Natural killer cell (primary cell): ENCODE data around the gene ZNF814. TPM values are rescaled to one million over a fixed set of nuclear protein-coding genes. Genes with fewer than 3 reads are reported as not detected.
"Not testable (repeated sequence)": the region's sequence is repeated elsewhere in the genome, so short reads cannot be mapped to it uniquely, and the experiment has no call there.

ENCODE experiments used
- ATAC-seq, 3 donors: fragments of 150-1000 bp in 2 of 3; fragments of 200-7000 bp in 1 of 3; cut with Tn5 transposase; 1 replicate in 1 of 3; 2 replicates in 2 of 3; pipeline ENCODE4 v1.10.0; 2021; ENCODE audit warnings: mild to moderate bottlenecking in 2 of 3, moderate library complexity in 2 of 3
- DNase-seq, 2 donors: peaks; one replicate each; pipeline versions ENCODE4 v3.0.0 to v3.0.0-alpha.2; 2013 to 2021; ENCODE audit warnings: mixed read lengths in 1 of 2
- H3K27ac ChIP-seq: one replicate; pipeline ENCODE4 v1.5.1; 2013; ENCODE audit warnings: mild to moderate bottlenecking, low read length
- H3K27me3 ChIP-seq: one replicate; pipeline ENCODE4 v1.6.1; 2013; ENCODE audit warnings: low read length; ENCODE audit not compliant: control insufficient read depth, insufficient read depth
- H3K36me3 ChIP-seq: one replicate; pipeline ENCODE4 v1.6.1; 2013; ENCODE audit warnings: low read length; ENCODE audit not compliant: control insufficient read depth, insufficient read depth
- H3K4me1 ChIP-seq: one replicate; pipeline ENCODE4 v1.6.1; 2013; ENCODE audit warnings: low read length; ENCODE audit not compliant: control insufficient read depth, insufficient read depth
- H3K4me3 ChIP-seq: one replicate; pipeline ENCODE4 v1.5.1; 2013; ENCODE audit warnings: low read length
- H3K9me3 ChIP-seq: one replicate; pipeline ENCODE4 v1.6.1; 2013; ENCODE audit warnings: low read length; ENCODE audit not compliant: control insufficient read depth, insufficient read depth
- H3K27ac Mint-ChIP-seq, 2 donors: one replicate each; pipeline ENCODE4 v1.8.0; 2022; ENCODE audit warnings: mild to moderate bottlenecking in 2 of 2, mixed read lengths in 2 of 2, moderate library complexity in 1 of 2
- H3K27me3 Mint-ChIP-seq, 2 donors: one replicate each; pipeline ENCODE4 v1.8.0; 2022; ENCODE audit warnings: low read depth in 2 of 2, mixed read lengths in 2 of 2
- H3K36me3 Mint-ChIP-seq: one replicate; pipeline ENCODE4 v1.8.0; 2022; ENCODE audit warnings: mixed read lengths
- H3K4me1 Mint-ChIP-seq, 2 donors: one replicate each; pipeline ENCODE4 v1.8.0; 2022; ENCODE audit warnings: mixed read lengths in 2 of 2
- H3K4me3 Mint-ChIP-seq: one replicate; pipeline ENCODE4 v1.8.0; 2022; ENCODE audit warnings: mild to moderate bottlenecking, moderate library complexity, mixed read lengths
- H3K9me3 Mint-ChIP-seq, 2 donors: one replicate each; pipeline ENCODE4 v1.8.0; 2022; ENCODE audit warnings: mixed read lengths in 2 of 2
- CTCF ChIP-seq: fragments of 200-600 bp; IDR thresholded peaks from one replicate; pipeline ENCODE4 v1.8.0; 2022; ENCODE audit warnings: antibody characterized with exemption
- WGBS: methylation state at CpG from one replicate; pipeline ENCODE4 v1.1.7; 2013; ENCODE audit warnings: missing lambda C conversion rate; ENCODE audit not compliant: insufficient coverage; 5-methylcytosine and 5-hydroxymethylcytosine counted together
- intact Hi-C: fragments of 100-400 bp; cut with micrococcal nuclease; formaldehyde crosslinking; loops from one replicate; pipeline ENCODE4 v1.14.2; 2022
- total RNA-seq, 4 donors: library from RNA; stranded (reverse); fragments of 120-200 nt in 1 of 4; gene quantifications; one replicate each; pipeline versions ENCODE4 v1.2.3 to v1.2.4, GENCODE V29; 2013 to 2022

The ZNF814 gene
- total RNA-seq, 3 donors from 2014 or later (not counting 1 experiment from before 2014, with no cell fraction given) = 25.2 to 51.2 (median 38.3) TPM

GRCh38 chr19:57812226-57812625 lies 76.6 kb downstream of the ZNF814 start:
- peak in 1 of 2 donors; percentile 19 for DNase-seq
- peak overlapping the region in 1 of 2 donors; percentile 68 for H3K27ac Mint-ChIP-seq
- no peaks in the 10 kb centered on the region for H3K9me3 Mint-ChIP-seq
- no peak overlapping the region for H3K4me3 Mint-ChIP-seq
- intact Hi-C loops = loop anchor here (5.0 kb wide), 1 partner anchor 130 kb away; the partner anchor contains the start of gene ZNF551
- no peak overlapping the region for H3K4me3 ChIP-seq
- H3K36me3 Mint-ChIP-seq = peaks cover 7% of the 10 kb centered on the region
- H3K27me3 Mint-ChIP-seq = no peaks in the 10 kb centered on the region
- TF ChIP-seq CTCF = no peak
- H3K4me1 Mint-ChIP-seq = peaks cover 20 to 24% of the 10 kb centered on the region in 2 donors
- H3K27ac ChIP-seq = no peak overlapping the region
- no peaks in the 10 kb centered on the region for H3K9me3 ChIP-seq
- peaks cover 22% of the 10 kb centered on the region for H3K36me3 ChIP-seq
- ATAC-seq = no peak
- no peaks in the 10 kb centered on the region for H3K27me3 ChIP-seq
- H3K4me1 ChIP-seq = peaks cover 23% of the 10 kb centered on the region
- 75% methylated on average over 3 of the region's 3 CpGs for WGBS

GRCh38 chr19:57810410-57811295 lies 78.2 kb downstream of the ZNF814 start:
- H3K4me3 Mint-ChIP-seq, H3K9me3 ChIP-seq, H3K4me3 ChIP-seq, H3K36me3 Mint-ChIP-seq, H3K27me3 ChIP-seq, DNase-seq, H3K27ac ChIP-seq, ATAC-seq, H3K9me3 Mint-ChIP-seq, H3K27ac Mint-ChIP-seq, H3K27me3 Mint-ChIP-seq: not testable (repeated sequence)
- H3K4me1 Mint-ChIP-seq = peaks cover 20 to 24% of the 10 kb centered on the region in 2 donors
- H3K4me1 ChIP-seq = peaks cover 23% of the 10 kb centered on the region
- intact Hi-C loops = loop anchor here (5.0 kb wide), 1 partner anchor 128 kb away; the partner anchor contains the start of gene ZNF551
- H3K36me3 ChIP-seq = peaks cover 23% of the 10 kb centered on the region
- 98% methylated on average over 15 of the region's 17 CpGs for WGBS

GRCh38 chr19:57807541-57807940 lies 81.3 kb downstream of the ZNF814 start:
- Mint-ChIP-seq H3K4me3 (no peak overlapping the region), H3K36me3 (peaks cover 7% of the 10 kb centered on the region), H3K27me3 (no peaks in the 10 kb centered on the region), H3K9me3 (no peaks in the 10 kb centered on the region), H3K27ac (no peak overlapping the region), H3K4me1 (peaks cover 12 to 18% of the 10 kb centered on the region in 2 donors)
- intact Hi-C loops = no loop called here
- peaks cover 24% of the 10 kb centered on the region for H3K36me3 ChIP-seq
- peaks cover 16% of the 10 kb centered on the region for H3K4me1 ChIP-seq
- H3K9me3 ChIP-seq = no peaks in the 10 kb centered on the region
- DNase-seq (no peak), ATAC-seq (no peak)
- 89% methylated on average over 1 of the region's 2 CpGs for WGBS
- H3K27me3 ChIP-seq = no peaks in the 10 kb centered on the region
- no peak overlapping the region for H3K27ac ChIP-seq
- TF ChIP-seq CTCF = no peak
- H3K4me3 ChIP-seq = no peak overlapping the region

GRCh38 chr19:57803594-57804325 lies 85.1 kb downstream of the ZNF814 start:
- 35% methylated on average over 18 of the region's 19 CpGs for WGBS
- H3K27me3 ChIP-seq = no peaks in the 10 kb centered on the region
- peak in 2 of 3 donors; percentile 24 to 37 for ATAC-seq
- intact Hi-C loops = no loop called here
- H3K4me1 Mint-ChIP-seq = peaks cover 26 to 31% of the 10 kb centered on the region in 2 donors
- peaks cover 14% of the 10 kb centered on the region for H3K4me1 ChIP-seq
- no peak for TF ChIP-seq CTCF
- no peak overlapping the region for H3K4me3 ChIP-seq
- H3K9me3 Mint-ChIP-seq = no peaks in the 10 kb centered on the region
- peak in 1 of 2 donors; percentile 23 for DNase-seq
- H3K36me3 Mint-ChIP-seq = no peaks in the 10 kb centered on the region
- H3K27me3 Mint-ChIP-seq = no peaks in the 10 kb centered on the region
- H3K4me3 Mint-ChIP-seq = peak overlapping the region; percentile 91
- peaks cover 15% of the 10 kb centered on the region for H3K36me3 ChIP-seq
- peak overlapping the region; percentile 77 to 80 for H3K27ac Mint-ChIP-seq
- H3K9me3 ChIP-seq = no peaks in the 10 kb centered on the region
- no peak overlapping the region for H3K27ac ChIP-seq
